Measurements from ENCODE around the gene YOD1. TPM values are rescaled to one million over a fixed set of nuclear protein-coding genes. Genes with fewer than 3 reads are reported as not detected.

YOD1 gene
- total RNA-seq (2022; extraction: Qiagen RNA extraction; ENCODE audit: low read depth): 1.9 to 7.0 TPM (median 7.0 TPM) in 5 replicates

DNA sequence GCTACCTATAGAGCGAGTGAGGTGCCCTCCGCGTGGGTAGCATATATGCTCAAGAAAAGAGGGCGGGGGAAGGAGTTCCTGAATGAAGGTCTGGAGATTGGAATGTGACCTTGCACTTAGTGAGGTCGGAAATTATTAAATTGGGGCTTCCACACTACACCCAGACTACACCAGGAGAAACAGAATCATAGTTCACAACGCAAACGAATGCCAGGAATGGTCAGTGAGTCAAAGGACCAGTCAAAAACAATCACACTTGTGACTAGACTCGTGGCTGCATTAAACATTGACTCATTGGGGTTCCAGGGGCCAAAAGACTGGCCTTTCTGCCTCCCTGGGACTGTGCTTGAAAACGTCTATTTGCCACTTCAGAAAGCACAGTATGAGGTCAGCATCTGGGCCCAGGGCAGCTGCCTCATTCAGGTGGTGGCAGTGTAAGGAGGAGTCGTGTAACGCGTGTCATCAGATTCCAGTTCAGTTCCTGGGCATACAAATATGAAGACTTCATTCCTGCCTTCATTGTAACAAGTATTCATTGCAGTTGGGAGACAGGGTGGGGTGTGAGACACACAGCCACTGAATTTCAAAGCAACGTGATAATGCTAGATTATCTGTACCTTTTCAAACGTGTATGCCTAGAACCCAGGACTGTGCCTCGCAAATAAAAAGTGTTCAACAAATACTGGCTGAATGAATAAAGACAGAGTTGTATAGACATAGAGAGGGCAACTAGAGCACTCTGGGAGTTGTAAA, at the start of gene YOD1:
TSS of gene YOD1 (minus strand) at position 18 of the 753 bp plus-strand sequence. CDS start 178 bp downstream, outside the sequence.

DNA sequence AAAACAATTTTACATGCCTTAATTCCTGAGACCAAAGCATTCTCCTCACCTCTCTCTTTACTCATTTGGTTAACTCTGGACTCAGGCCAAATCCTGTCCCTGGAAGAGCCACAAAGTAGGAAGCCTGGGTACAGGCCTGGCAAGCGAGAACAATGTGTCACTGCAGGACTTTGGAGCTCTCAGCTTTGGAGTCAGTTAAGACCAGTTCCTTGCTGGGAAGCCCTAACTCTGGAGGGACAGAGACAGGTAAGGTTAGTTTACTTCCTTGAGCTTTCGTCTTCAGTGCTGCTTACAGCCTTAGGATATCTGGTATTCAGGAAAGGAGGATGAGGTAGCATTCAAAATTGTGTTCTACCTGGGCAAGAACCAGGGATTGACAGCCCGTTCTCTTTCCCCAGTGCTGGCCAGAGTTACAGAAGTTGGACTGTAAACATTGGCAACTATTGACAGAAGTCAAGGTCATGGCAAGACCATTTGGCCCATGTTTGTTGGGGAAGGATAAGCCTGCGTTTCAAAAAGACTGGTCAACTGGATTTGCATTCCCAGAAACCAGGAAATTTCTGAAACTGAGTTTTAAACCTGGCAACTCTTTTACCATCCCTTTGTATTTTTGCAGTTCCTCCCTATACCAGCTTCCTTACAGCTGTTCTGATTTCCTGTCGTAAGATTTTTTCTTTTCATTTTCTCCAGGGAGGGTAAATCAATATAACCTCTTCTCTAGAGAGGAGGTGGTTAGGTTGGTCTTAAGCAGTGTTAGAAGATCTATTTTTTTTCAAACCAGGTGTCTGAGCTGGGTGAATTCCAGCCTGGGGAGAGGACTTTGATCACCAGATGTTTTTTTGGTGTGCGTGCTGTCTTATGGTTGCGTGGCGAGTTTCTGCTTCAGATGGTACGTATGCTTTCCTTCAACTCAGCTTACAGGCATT, 38.0 kb upstream of the YOD1 start, which contains the start of gene C4BPB:
TSS of gene C4BPB (plus strand) at position 160 of the 926 bp plus-strand sequence. CDS start at position 832, 672 bp downstream.

DNA sequence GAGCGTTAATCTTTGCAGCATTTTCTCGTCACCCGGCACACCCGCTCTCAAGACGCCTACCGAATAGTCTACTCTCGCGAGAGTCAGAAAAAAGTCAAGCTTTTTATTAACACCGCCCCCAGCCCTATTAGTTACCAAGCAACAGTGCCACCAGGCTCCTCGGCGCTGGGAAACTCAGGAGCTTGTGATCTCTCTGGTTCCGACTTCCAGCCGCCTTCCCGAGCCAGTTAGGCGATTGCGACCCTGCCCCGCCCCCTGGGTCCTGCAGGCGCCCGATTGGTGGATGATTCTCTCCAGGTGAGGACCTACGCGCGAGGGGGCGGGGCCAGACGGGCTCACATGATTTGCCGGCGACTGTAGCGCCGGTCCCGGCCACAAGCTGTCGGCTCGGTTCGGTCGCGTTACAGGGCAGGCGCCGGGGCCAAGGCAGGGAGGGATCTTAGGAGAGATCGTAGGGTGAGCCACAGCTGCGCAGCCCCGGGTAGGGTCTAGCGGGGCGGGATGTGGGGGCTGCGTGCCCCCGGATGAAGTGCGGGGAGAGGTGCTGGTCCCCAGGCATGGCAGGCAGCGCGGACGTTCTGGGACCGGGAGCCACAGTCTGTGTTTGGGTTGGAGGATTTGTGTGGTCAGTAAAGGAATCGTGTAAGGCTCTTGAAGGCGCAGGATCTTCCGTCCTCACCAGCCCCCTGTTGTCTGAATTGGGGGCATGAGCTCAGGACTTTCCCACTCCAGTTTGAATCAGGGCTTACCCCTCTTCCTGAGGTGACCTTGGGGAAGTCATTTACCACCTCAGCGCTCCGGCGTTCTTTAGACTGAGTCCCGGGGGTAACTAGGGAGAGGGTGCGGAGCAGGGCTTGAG, 2.1 kb upstream of the YOD1 start, which contains the start of gene PFKFB2:
TSS of gene PFKFB2 (plus strand) at position 365 of the 859 bp plus-strand sequence. CDS start 1,443 bp downstream, outside the sequence.

DNA sequence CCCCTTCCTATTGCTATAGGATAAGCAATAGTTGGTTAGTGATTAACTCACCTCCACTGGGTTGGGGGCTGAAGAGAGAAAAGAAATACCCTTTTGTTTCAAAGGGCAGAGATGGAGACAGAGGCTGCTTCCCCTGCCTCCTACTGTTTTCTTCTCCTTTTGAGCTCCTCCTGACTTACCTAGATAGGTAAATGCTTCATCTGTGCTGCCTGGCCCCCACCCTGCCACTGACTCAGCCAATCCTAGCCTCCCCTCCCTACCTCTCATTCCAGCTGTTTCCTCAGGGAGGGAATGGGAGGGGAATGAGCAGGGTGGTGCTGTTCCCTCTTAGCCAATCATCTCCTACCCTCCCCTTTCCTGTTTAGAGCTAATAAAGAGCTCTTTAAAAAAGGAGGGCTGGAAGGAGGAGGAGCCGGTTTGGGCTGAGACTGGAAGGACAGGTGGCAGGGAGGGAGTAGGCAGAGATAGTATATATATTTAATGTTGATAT, 18.4 kb downstream of the YOD1 start, which contains the start of gene C1orf116:
TSS of gene C1orf116 (minus strand) at position 229 of the 490 bp plus-strand sequence. CDS start 5,158 bp downstream, outside the sequence.

Other genes with a start within 250 kb of the YOD1 start
- gene IL20, start 185.6 kb downstream of the YOD1 start, total RNA-seq (2022; extraction: Qiagen RNA extraction; ENCODE audit: low read depth): not detected in 5 replicates
- gene IL24, start 153.8 kb downstream of the YOD1 start, total RNA-seq (2022; extraction: Qiagen RNA extraction; ENCODE audit: low read depth): 0.17 to 0.35 TPM (median 0.30 TPM) in 5 replicates
- 3.7 to 7.0 TPM (median 4.5 TPM) in 5 replicates for gene FCMR, start 129.3 kb downstream of the YOD1 start, total RNA-seq (2022; extraction: Qiagen RNA extraction; ENCODE audit: low read depth)
- not detected in 5 replicates for gene PIGR, start 104.7 kb downstream of the YOD1 start, total RNA-seq (2022; extraction: Qiagen RNA extraction; ENCODE audit: low read depth)
- gene FCAMR, start 80.7 kb downstream of the YOD1 start, total RNA-seq (2022; extraction: Qiagen RNA extraction; ENCODE audit: low read depth): not detected in 5 replicates
- 3.1 to 4.5 TPM (median 3.7 TPM) in 5 replicates for gene C1orf116, start 18.5 kb downstream of the YOD1 start, total RNA-seq (2022; extraction: Qiagen RNA extraction; ENCODE audit: low read depth)
- gene PFKFB2, start 2.1 kb upstream of the YOD1 start, total RNA-seq (2022; extraction: Qiagen RNA extraction; ENCODE audit: low read depth): 5.3 to 6.7 TPM (median 6.2 TPM) in 5 replicates
- 0.93 to 2.0 TPM (median 1.2 TPM) in 5 replicates for gene C4BPB, start 37.7 kb upstream of the YOD1 start, total RNA-seq (2022; extraction: Qiagen RNA extraction; ENCODE audit: low read depth)
- gene C4BPA, start 53.0 kb upstream of the YOD1 start, total RNA-seq (2022; extraction: Qiagen RNA extraction; ENCODE audit: low read depth): 0.30 to 0.86 TPM (median 0.63 TPM) in 5 replicates

All from A549 treated with RU486 at 1 μM for 4 hours (cell line).